ENCODE measurements around the gene LRP1B.

The LRP1B gene

GRCh38 chr2:142112757-142113221 lies 18.0 kb downstream of the LRP1B start:
- Histone ChIP-seq H3K27ac (ENCODE audit: low read length) (no peak overlapping the region), H3K4me3 (ENCODE audit: low read depth in 1 of 2, low read length in 2 of 2) (no peak overlapping the region), H3K4me2 (ENCODE audit: insufficient read depth, low read length) (no peak overlapping the region), H2AFZ (ENCODE audit: low read depth, low read length) (no peak overlapping the region), H3K9me3 (ENCODE audit: insufficient read depth, low read length, severe bottlenecking) (no peaks in the 10 kb centered on the region), H3K27me3 (ENCODE audit: insufficient read depth, low read length, poor library complexity) (no peaks in the 10 kb centered on the region), H4K20me1 (ENCODE audit: insufficient read depth, low read length) (no peaks in the 10 kb centered on the region), H3K4me1 (ENCODE audit: insufficient read depth, low read length) (no peaks in the 10 kb centered on the region), H3K79me2 (ENCODE audit: insufficient read depth, low read length) (no peaks in the 10 kb centered on the region), H3K36me3 (ENCODE audit: insufficient read depth, low read length) (no peaks in the 10 kb centered on the region), H3K9ac (ENCODE audit: low read depth, low read length) (no peak overlapping the region)
- DNase-seq, result no peak
- no peak for ATAC-seq (ENCODE audit: insufficient read depth, low read depth)
- TF ChIP-seq EZH2 (IDR thresholded peaks at IDR 0.05; ENCODE audit: borderline replicate concordance, low read depth, low read length, severe bottlenecking), result no peak
- TF ChIP-seq CTCF (IDR thresholded peaks at IDR 0.05; ENCODE audit: borderline replicate concordance, extremely low read depth, low read length, poor library complexity, severe bottlenecking), result peak; percentile 41

- Histone ChIP-seq H3K4me2 (ENCODE audit: insufficient read depth, low read length) (no peak overlapping the region), H3K9me3 (ENCODE audit: insufficient read depth, low read length, severe bottlenecking) (no peaks in the 10 kb centered on the region), H4K20me1 (ENCODE audit: insufficient read depth, low read length) (no peaks in the 10 kb centered on the region), H2AFZ (ENCODE audit: low read depth, low read length) (no peak overlapping the region), H3K4me1 (ENCODE audit: insufficient read depth, low read length) (no peaks in the 10 kb centered on the region), H3K79me2 (ENCODE audit: insufficient read depth, low read length) (no peaks in the 10 kb centered on the region), H3K27ac (ENCODE audit: low read length) (no peak overlapping the region), H3K4me3 (ENCODE audit: low read depth in 1 of 2, low read length in 2 of 2) (no peak overlapping the region), H3K27me3 (ENCODE audit: insufficient read depth, low read length, poor library complexity) (no peaks in the 10 kb centered on the region), H3K9ac (ENCODE audit: low read depth, low read length) (no peak overlapping the region), H3K36me3 (ENCODE audit: insufficient read depth, low read length) (no peaks in the 10 kb centered on the region)
- ATAC-seq (ENCODE audit: insufficient read depth, low read depth), result peak; percentile 29; the same call in 1 of the 3 replicates
- no peak for TF ChIP-seq CTCF (IDR thresholded peaks at IDR 0.05; ENCODE audit: borderline replicate concordance, extremely low read depth, low read length, poor library complexity, severe bottlenecking)
- TF ChIP-seq EZH2 (IDR thresholded peaks at IDR 0.05; ENCODE audit: borderline replicate concordance, low read depth, low read length, severe bottlenecking), result no peak
- DNase-seq, result no peak
Observed at GRCh38 chr2:142104134-142104758, 26.6 kb downstream of the LRP1B start.

GRCh38 chr2:142100970-142101369 lies 29.8 kb downstream of the LRP1B start:
- ATAC-seq (ENCODE audit: insufficient read depth, low read depth) (no peak), DNase-seq (no peak)
- TF ChIP-seq CTCF (IDR thresholded peaks at IDR 0.05; ENCODE audit: borderline replicate concordance, extremely low read depth, low read length, poor library complexity, severe bottlenecking) (no peak), EZH2 (IDR thresholded peaks at IDR 0.05; ENCODE audit: borderline replicate concordance, low read depth, low read length, severe bottlenecking) (no peak)
- no peak overlapping the region for H2AFZ ChIP-seq (ENCODE audit: low read depth, low read length)
- no peaks in the 10 kb centered on the region for H3K27me3 ChIP-seq (ENCODE audit: insufficient read depth, low read length, poor library complexity)
- H4K20me1 ChIP-seq (ENCODE audit: insufficient read depth, low read length), result no peaks in the 10 kb centered on the region
- H3K4me1 ChIP-seq (ENCODE audit: insufficient read depth, low read length), result no peaks in the 10 kb centered on the region
- no peaks in the 10 kb centered on the region for H3K79me2 ChIP-seq (ENCODE audit: insufficient read depth, low read length)
- no peak overlapping the region for H3K4me2 ChIP-seq (ENCODE audit: insufficient read depth, low read length)
- H3K36me3 ChIP-seq (ENCODE audit: insufficient read depth, low read length), result no peaks in the 10 kb centered on the region
- no peak overlapping the region for H3K4me3 ChIP-seq (ENCODE audit: low read depth in 1 of 2, low read length in 2 of 2)
- H3K9me3 ChIP-seq (ENCODE audit: insufficient read depth, low read length, severe bottlenecking), result no peaks in the 10 kb centered on the region
- no peak overlapping the region for H3K9ac ChIP-seq (ENCODE audit: low read depth, low read length)
- H3K27ac ChIP-seq (ENCODE audit: low read length), result no peak overlapping the region

Data from DND-41 (cell line).